CD8-positive, alpha-beta memory T cell (primary cell): Measurements from ENCODE around the gene P2RX6. TPM values are rescaled to one million over a fixed set of nuclear protein-coding genes. Genes with fewer than 3 reads are reported as not detected.

Experiments used
- CTCF ChIA-PET: fragments of 350-600 bp; sonication (Branson Sonifier 250); formaldehyde crosslinking; loops from one replicate; lab custom pipeline; 2021; ENCODE audit warnings: antibody characterized with exemption; lab: Charles Lee
- POLR2A ChIA-PET: fragments of 350-600 bp; sonication (Branson Sonifier 250); formaldehyde crosslinking; loops from one replicate; lab custom pipeline; 2021; ENCODE audit warnings: antibody characterized with exemption; lab: Charles Lee
- DNase-seq, 5 donors: peaks; one replicate each; pipeline versions ENCODE4 v3.0.0 to v3.0.0-alpha.2; 2020 to 2022; ENCODE audit warnings: mixed read lengths in 1 of 5
- H3K27ac ChIP-seq: one replicate; pipeline ENCODE4 v1.7.0; 2013; ENCODE audit warnings: low read depth, mild to moderate bottlenecking, low read length, moderate library complexity
- H3K27me3 ChIP-seq: 2 replicates; pipeline ENCODE4 v1.7.0; 2013; ENCODE audit warnings: low read length, mild to moderate bottlenecking; ENCODE audit not compliant: insufficient read depth, poor library complexity, severe bottlenecking
- H3K36me3 ChIP-seq: 2 replicates; pipeline ENCODE4 v1.7.0; 2013; ENCODE audit warnings: mild to moderate bottlenecking, low read length, moderate library complexity; ENCODE audit not compliant: insufficient read depth
- H3K4me1 ChIP-seq: 2 replicates; pipeline ENCODE4 v1.7.0; 2013; ENCODE audit warnings: mild to moderate bottlenecking, low read length, moderate library complexity; ENCODE audit not compliant: insufficient read depth
- H3K4me3 ChIP-seq: 2 replicates; pipeline ENCODE4 v1.7.0; 2013; ENCODE audit warnings: mild to moderate bottlenecking, low read length
- H3K9me3 ChIP-seq: 2 replicates; pipeline ENCODE4 v1.7.0; 2013; ENCODE audit warnings: mild to moderate bottlenecking, low read length
- H3K27ac Mint-ChIP-seq, 8 donors: one replicate each; pipeline ENCODE4 v1.8.0; 2020 to 2021; ENCODE audit warnings: mixed read lengths in 8 of 8, mild to moderate bottlenecking in 6 of 8, inconsistent platforms in 3 of 8, moderate library complexity in 3 of 8
- H3K27me3 Mint-ChIP-seq, 2 donors: one replicate each; pipeline ENCODE4 v1.8.0; 2020 to 2021; ENCODE audit warnings: mixed read lengths in 2 of 2, mild to moderate bottlenecking in 1 of 2, moderate library complexity in 1 of 2
- H3K36me3 Mint-ChIP-seq, 3 donors: one replicate each; pipeline ENCODE4 v1.8.0; 2020 to 2021; ENCODE audit warnings: mixed read lengths in 3 of 3, inconsistent platforms in 1 of 3, mild to moderate bottlenecking in 1 of 3
- H3K4me1 Mint-ChIP-seq, 3 donors: one replicate each; pipeline ENCODE4 v1.8.0; 2020 to 2021; ENCODE audit warnings: mixed read lengths in 3 of 3, inconsistent platforms in 1 of 3, mild to moderate bottlenecking in 1 of 3
- H3K4me3 Mint-ChIP-seq, 7 donors: one replicate each; pipeline ENCODE4 v1.8.0; 2020 to 2021; ENCODE audit warnings: mixed read lengths in 7 of 7, mild to moderate bottlenecking in 6 of 7, moderate library complexity in 4 of 7, inconsistent platforms in 2 of 7
- H3K9me3 Mint-ChIP-seq, 5 donors: one replicate each; pipeline ENCODE4 v1.8.0; 2020 to 2022; ENCODE audit warnings: mixed read lengths in 5 of 5, mild to moderate bottlenecking in 3 of 5, moderate library complexity in 2 of 5, inconsistent platforms in 1 of 5
- polyA plus RNA-seq: library from polyadenylated mRNA; unstranded; fragments of 300-500 nt; fragmentation: Illumina TruSeq; gene quantifications from one replicate; pipeline ENCODE4 v1.2.3, GENCODE V29; 2021
- total RNA-seq, 2 experiments: library from RNA; stranded (reverse); gene quantifications; one replicate each; pipeline ENCODE4 v1.2.3, GENCODE V29; 2021

Gene P2RX6
- total and polyA plus RNA-seq, 3 experiments from 2014 or later, result 0.24 to 0.35 (median 0.33) TPM

GRCh38 chr22:21016644-21017420 lies 1.9 kb downstream of the P2RX6 start:
- H3K36me3 Mint-ChIP-seq, result no peaks in the 10 kb centered on the region
- Histone ChIP-seq H3K36me3 (no peaks in the 10 kb centered on the region), H3K27ac (no peak overlapping the region), H3K27me3 (no peaks in the 10 kb centered on the region), H3K9me3 (no peaks in the 10 kb centered on the region), H3K4me1 (peaks cover 18% of the 10 kb centered on the region), H3K4me3 (no peak overlapping the region)
- DNase-seq, result no peak
- peak overlapping the region in 4 of 8 donors; percentile 50 to 91 (median 71) for H3K27ac Mint-ChIP-seq
- ChIA-PET POLR2A (no interaction called here), CTCF (no interaction called here)
- no peaks in the 10 kb centered on the region for H3K9me3 Mint-ChIP-seq
- peaks cover 0 to 2% of the 10 kb centered on the region in 2 donors for H3K27me3 Mint-ChIP-seq
- H3K4me3 Mint-ChIP-seq, result peak overlapping the region in 2 of 7 donors; percentile 58 to 82
- peaks cover 26 to 34% (median 26%) of the 10 kb centered on the region in 3 donors for H3K4me1 Mint-ChIP-seq

GRCh38 chr22:21018314-21018713 lies 3.3 kb downstream of the P2RX6 start:
- ChIA-PET POLR2A (no interaction called here), CTCF (no interaction called here)
- Histone ChIP-seq H3K4me1 (peaks cover 18% of the 10 kb centered on the region), H3K27ac (no peak overlapping the region), H3K4me3 (no peak overlapping the region), H3K9me3 (no peaks in the 10 kb centered on the region), H3K36me3 (no peaks in the 10 kb centered on the region), H3K27me3 (no peaks in the 10 kb centered on the region)
- peaks cover 0 to 2% of the 10 kb centered on the region in 2 donors for H3K27me3 Mint-ChIP-seq
- no peaks in the 10 kb centered on the region for H3K36me3 Mint-ChIP-seq
- no peak for DNase-seq
- no peak overlapping the region for H3K27ac Mint-ChIP-seq
- no peaks in the 10 kb centered on the region for H3K9me3 Mint-ChIP-seq
- H3K4me1 Mint-ChIP-seq, result peaks cover 23 to 31% (median 23%) of the 10 kb centered on the region in 3 donors
- H3K4me3 Mint-ChIP-seq, result no peak overlapping the region

DNA sequence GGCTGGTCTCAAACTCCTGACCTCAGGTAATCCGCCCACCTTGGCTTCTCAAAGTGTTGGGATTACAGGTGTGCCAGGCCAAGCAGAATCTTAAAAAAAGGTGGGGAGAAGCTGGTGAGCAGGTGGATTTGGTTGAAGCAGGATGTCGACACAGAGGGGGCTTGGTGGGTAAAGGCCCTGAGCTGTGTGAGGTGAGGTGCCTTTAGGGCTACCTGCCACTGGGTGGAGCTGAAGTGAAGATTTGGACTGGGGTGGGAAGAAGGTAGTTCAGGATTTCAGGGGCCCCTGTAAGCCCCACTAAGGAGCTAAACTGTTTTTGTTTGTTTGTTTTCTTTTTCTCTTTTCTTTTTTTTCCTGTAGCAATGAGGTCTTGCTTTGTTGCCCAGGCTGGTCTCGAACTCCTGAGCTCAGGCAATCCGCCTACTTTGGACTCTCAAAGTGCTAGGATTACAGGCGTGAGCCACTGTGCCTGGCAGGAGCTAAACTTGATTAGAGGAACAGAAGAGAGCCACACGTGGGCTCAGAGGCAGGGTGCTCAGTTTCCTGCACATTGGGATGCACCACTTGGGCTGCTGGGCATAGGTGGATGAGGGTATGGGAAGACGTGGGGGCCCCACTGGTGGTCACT lies 6.0 kb downstream of the P2RX6 start:
- no peaks in the 10 kb centered on the region for H3K9me3 ChIP-seq
- peaks cover 0 to 2% of the 10 kb centered on the region in 2 donors for H3K27me3 Mint-ChIP-seq
- peaks cover 13% of the 10 kb centered on the region for H3K4me1 ChIP-seq
- no peaks in the 10 kb centered on the region for H3K9me3 Mint-ChIP-seq
- no peaks in the 10 kb centered on the region for H3K36me3 ChIP-seq
- ChIA-PET POLR2A (no interaction called here), CTCF (interaction anchor here (1.5 kb wide), 1 partner anchor 19 kb away, joined by 5 read pairs; the partner anchor contains the start of gene THAP7)
- H3K27ac ChIP-seq, result no peak overlapping the region
- peak overlapping the region in 2 of 8 donors; percentile 45 to 51 for H3K27ac Mint-ChIP-seq
- H3K4me3 Mint-ChIP-seq, result no peak overlapping the region
- peak in 1 of 5 donors; percentile 35 for DNase-seq
- peaks cover 11 to 20% (median 15%) of the 10 kb centered on the region in 3 donors for H3K4me1 Mint-ChIP-seq
- no peak overlapping the region for H3K4me3 ChIP-seq
- H3K36me3 Mint-ChIP-seq, result no peaks in the 10 kb centered on the region
- H3K27me3 ChIP-seq, result no peaks in the 10 kb centered on the region

DNA sequence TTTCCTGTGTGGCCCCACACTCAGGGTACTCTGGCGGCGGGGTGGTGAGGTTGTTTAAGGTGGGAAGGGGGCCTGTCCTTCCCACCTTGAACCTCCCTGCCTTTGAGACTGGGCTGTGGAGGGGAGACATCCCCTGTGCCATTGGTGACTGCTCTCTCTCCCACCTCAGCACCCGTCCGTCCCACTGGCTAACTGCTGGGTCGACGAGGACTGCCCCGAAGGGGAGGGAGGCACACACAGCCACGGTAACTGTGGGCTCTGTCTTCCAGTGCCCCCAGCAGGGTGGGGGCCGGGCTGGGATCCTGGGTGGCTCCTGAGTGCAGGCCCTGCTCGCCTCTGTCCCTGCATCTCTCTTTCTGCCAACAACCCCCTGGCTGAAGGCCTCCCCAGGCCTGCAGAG lies 7.5 kb downstream of the P2RX6 start:
- H3K27me3 Mint-ChIP-seq, result peaks cover 0 to 4% of the 10 kb centered on the region in 2 donors
- Histone ChIP-seq H3K27me3 (no peaks in the 10 kb centered on the region), H3K36me3 (no peaks in the 10 kb centered on the region), H3K4me3 (no peak overlapping the region), H3K4me1 (peaks cover 12% of the 10 kb centered on the region), H3K9me3 (no peaks in the 10 kb centered on the region), H3K27ac (no peak overlapping the region)
- DNase-seq, result no peak
- no peaks in the 10 kb centered on the region for H3K36me3 Mint-ChIP-seq
- H3K4me3 Mint-ChIP-seq, result no peak overlapping the region
- peaks cover 8 to 14% (median 8%) of the 10 kb centered on the region in 3 donors for H3K4me1 Mint-ChIP-seq
- ChIA-PET CTCF (no interaction called here), POLR2A (no interaction called here)
- no peaks in the 10 kb centered on the region for H3K9me3 Mint-ChIP-seq
- H3K27ac Mint-ChIP-seq, result no peak overlapping the region

DNA sequence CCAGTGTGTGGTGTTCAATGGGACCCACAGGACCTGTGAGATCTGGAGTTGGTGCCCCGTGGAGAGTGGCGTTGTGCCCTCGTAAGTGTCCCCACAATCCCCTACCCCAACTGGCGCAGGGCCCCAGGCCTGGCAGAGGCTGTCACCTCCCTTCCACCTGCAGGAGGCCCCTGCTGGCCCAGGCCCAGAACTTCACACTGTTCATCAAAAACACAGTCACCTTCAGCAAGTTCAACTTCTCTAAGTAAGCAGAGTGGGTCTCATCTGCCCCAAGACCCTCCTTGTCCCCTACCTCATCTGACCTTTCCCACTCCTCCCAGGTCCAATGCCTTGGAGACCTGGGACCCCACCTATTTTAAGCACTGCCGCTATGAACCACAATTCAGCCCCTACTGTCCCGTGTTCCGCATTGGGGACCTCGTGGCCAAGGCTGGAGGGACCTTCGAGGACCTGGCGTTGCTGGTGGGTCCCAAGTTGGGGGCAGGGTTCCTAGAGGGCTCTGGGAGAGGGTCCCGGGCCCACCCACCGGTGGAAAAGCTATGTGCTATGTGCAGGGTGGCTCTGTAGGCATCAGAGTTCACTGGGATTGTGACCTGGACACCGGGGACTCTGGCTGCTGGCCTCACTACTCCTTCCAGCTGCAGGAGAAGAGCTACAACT lies 8.1 kb downstream of the P2RX6 start:
- CTCF ChIA-PET, result no interaction called here
- no peak overlapping the region for H3K4me3 ChIP-seq

DNA sequence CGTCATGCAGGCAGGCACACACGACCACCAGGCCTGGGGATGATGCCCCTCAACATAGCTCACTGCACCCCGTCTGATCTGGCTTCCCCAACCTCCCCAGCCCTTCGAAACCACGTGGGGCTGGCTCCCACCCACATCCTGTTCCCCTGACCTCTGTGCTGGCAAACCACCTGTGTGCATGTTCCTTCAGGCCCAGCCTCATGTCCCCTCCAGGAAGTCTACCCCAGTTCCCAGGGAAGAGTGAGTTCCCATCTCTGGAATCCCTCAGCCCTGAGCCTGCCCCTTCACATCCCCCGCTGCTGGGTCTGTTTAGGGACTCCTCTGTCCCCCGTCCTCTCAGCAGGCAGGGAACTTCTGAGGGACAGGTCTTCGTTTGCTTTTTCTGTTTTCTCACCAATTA lies 10.3 kb downstream of the P2RX6 start:
- H3K36me3 ChIP-seq, result no peaks in the 10 kb centered on the region
- ChIA-PET CTCF (no interaction called here), POLR2A (no interaction called here)
- no peak overlapping the region for H3K4me3 ChIP-seq
- H3K9me3 Mint-ChIP-seq, result no peaks in the 10 kb centered on the region
- H3K36me3 Mint-ChIP-seq, result no peaks in the 10 kb centered on the region
- peaks cover 2% of the 10 kb centered on the region for H3K27me3 ChIP-seq
- H3K4me3 Mint-ChIP-seq, result peak overlapping the region in 4 of 7 donors; percentile 22 to 55 (median 52)
- peaks cover 8 to 16% (median 8%) of the 10 kb centered on the region in 3 donors for H3K4me1 Mint-ChIP-seq
- H3K4me1 ChIP-seq, result peaks cover 12% of the 10 kb centered on the region
- H3K27ac ChIP-seq, result no peak overlapping the region
- peak in 2 of 5 donors; percentile 47 to 54 for DNase-seq
- H3K27ac Mint-ChIP-seq, result peak overlapping the region; percentile 2 to 83 (median 60)
- no peaks in the 10 kb centered on the region for H3K9me3 ChIP-seq
- H3K27me3 Mint-ChIP-seq, result peaks cover 10 to 11% of the 10 kb centered on the region in 2 donors

More for the DNA sequence above, 8.1 kb downstream of the P2RX6 start:
- no peaks in the 10 kb centered on the region for H3K9me3 ChIP-seq
- Mint-ChIP-seq H3K27ac (no peak overlapping the region), H3K36me3 (no peaks in the 10 kb centered on the region), H3K4me3 (no peak overlapping the region), H3K27me3 (peaks cover 0 to 4% of the 10 kb centered on the region in 2 donors), H3K4me1 (peaks cover 8 to 14% (median 8%) of the 10 kb centered on the region in 3 donors), H3K9me3 (no peaks in the 10 kb centered on the region)
- H3K27me3 ChIP-seq, result no peaks in the 10 kb centered on the region
- DNase-seq, result no peak
- no peaks in the 10 kb centered on the region for H3K36me3 ChIP-seq
- POLR2A ChIA-PET, result no interaction called here
- H3K27ac ChIP-seq, result no peak overlapping the region
- peaks cover 12% of the 10 kb centered on the region for H3K4me1 ChIP-seq

DNA sequence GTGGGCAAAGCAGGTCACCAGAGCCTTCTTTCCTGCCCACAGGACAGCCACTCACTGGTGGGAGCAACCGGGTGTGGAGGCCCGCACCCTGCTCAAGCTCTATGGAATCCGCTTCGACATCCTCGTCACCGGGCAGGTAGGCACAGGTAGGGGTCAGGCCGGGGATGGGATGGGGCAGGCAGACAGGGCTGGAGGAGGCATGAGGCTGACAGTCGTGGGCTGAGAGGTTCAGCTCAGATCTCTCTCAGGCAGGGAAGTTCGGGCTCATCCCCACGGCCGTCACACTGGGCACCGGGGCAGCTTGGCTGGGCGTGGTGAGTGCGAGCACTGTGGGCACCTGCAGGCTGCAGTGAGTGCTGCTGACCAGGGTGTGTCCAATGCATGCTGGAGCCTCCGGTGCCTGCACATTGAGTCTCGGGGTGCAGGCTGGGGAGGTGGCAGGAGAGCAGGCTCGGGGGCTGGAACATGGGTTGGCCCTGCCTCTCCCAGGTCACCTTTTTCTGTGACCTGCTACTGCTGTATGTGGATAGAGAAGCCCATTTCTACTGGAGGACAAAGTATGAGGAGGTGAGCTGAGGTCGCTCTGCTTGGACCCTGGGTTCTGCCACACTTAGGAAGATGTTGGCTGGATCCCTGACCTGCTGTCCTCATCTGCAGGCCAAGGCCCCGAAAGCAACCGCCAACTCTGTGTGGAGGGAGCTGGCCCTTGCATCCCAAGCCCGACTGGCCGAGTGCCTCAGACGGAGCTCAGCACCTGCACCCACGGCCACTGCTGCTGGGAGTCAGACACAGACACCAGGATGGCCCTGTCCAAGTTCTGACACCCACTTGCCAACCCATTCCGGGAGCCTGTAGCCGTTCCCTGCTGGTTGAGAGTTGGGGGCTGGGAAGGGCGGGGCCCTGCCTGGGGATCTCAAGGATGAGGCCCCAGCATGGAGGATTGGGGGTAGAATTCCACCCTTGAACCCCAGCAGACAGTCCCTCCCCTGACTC lies 11.1 kb downstream of the P2RX6 start:
- Mint-ChIP-seq H3K36me3 (no peaks in the 10 kb centered on the region), H3K27me3 (peaks cover 18 to 19% of the 10 kb centered on the region in 2 donors), H3K4me1 (peaks cover 11 to 24% (median 12%) of the 10 kb centered on the region in 3 donors), H3K9me3 (no peaks in the 10 kb centered on the region), H3K4me3 (peak overlapping the region in 1 of 7 donors; percentile 55), H3K27ac (peak overlapping the region in 5 of 8 donors; percentile 2 to 83 (median 51))
- Histone ChIP-seq H3K9me3 (no peaks in the 10 kb centered on the region), H3K4me1 (peaks cover 12% of the 10 kb centered on the region), H3K27ac (no peak overlapping the region), H3K4me3 (no peak overlapping the region), H3K36me3 (no peaks in the 10 kb centered on the region), H3K27me3 (peaks cover 5% of the 10 kb centered on the region)
- DNase-seq, result no peak
- ChIA-PET POLR2A (no interaction called here), CTCF (no interaction called here)
